OCI-LY1 (cell line): ENCODE measurements around the gene GRM2.

Experiments
- H2AFZ ChIP-seq: fragments of 200-600 bp; sonication (generic), shearing (Covaris generic); 2 replicates; pipeline ENCODE4 v1.6.0; 2014; ENCODE audit warnings: antibody characterized with exemption, mild to moderate bottlenecking, low read length
- H3F3A ChIP-seq: fragments of 200-600 bp; sonication (generic), shearing (Covaris generic); 2 replicates; pipeline ENCODE4 v1.6.0; 2014; ENCODE audit warnings: mild to moderate bottlenecking, antibody characterized with exemption, low read length, moderate library complexity; ENCODE audit not compliant: insufficient read depth
- H3K27ac ChIP-seq: fragments of 200-600 bp; sonication (generic); 2 replicates; pipeline ENCODE4 v1.5.1; 2014; ENCODE audit warnings: low read length, mixed run types, mild to moderate bottlenecking, low read depth; ENCODE audit not compliant: poor library complexity, severe bottlenecking
- H3K27me3 ChIP-seq: fragments of 200-600 bp; sonication (generic); 2 replicates; pipeline ENCODE4 v1.6.0; 2014; ENCODE audit warnings: antibody characterized with exemption, mild to moderate bottlenecking, low read length, moderate library complexity; ENCODE audit not compliant: insufficient read depth
- H3K36me3 ChIP-seq: fragments of 200-600 bp; sonication (generic); 2 replicates; pipeline ENCODE4 v1.6.1; 2014; ENCODE audit warnings: mild to moderate bottlenecking, antibody characterized with exemption, low read length, moderate library complexity, mixed read lengths; ENCODE audit not compliant: insufficient read depth
- H3K4me1 ChIP-seq: fragments of 200-600 bp; sonication (generic); 2 replicates; pipeline ENCODE4 v1.5.1; 2014; ENCODE audit warnings: mild to moderate bottlenecking, low read length, moderate library complexity; ENCODE audit not compliant: insufficient read depth, severe bottlenecking
- H3K4me2 ChIP-seq: fragments of 200-600 bp; sonication (generic), shearing (Covaris generic); 2 replicates; pipeline ENCODE4 v1.6.1; 2014; ENCODE audit warnings: low read length
- H3K4me3 ChIP-seq: fragments of 200-600 bp; sonication (generic); 2 replicates; pipeline ENCODE4 v1.5.1; 2014; ENCODE audit warnings: low read length, low read depth, mild to moderate bottlenecking, mixed read lengths; ENCODE audit not compliant: poor library complexity, severe bottlenecking
- H3K79me2 ChIP-seq: fragments of 200-600 bp; shearing (Covaris generic); 2 replicates; pipeline ENCODE4 v1.6.1; 2016; ENCODE audit warnings: mixed run types, low read length, mixed read lengths; ENCODE audit not compliant: insufficient read depth
- H3K9ac ChIP-seq: fragments of 200-600 bp; sonication (generic), shearing (Covaris generic); 2 replicates; pipeline ENCODE4 v1.6.1; 2014; ENCODE audit warnings: mild to moderate bottlenecking, low read length, mixed read lengths
- H3K9me2 ChIP-seq: fragments of 200-600 bp; sonication (generic), shearing (Covaris generic); 2 replicates; pipeline ENCODE4 v1.6.1; 2014; ENCODE audit warnings: low read depth, mild to moderate bottlenecking, low read length, mixed read lengths
- H3K9me3 ChIP-seq: fragments of 200-600 bp; shearing (Covaris generic); 2 replicates; pipeline ENCODE4 v1.6.1; 2014; ENCODE audit warnings: low read length, mixed read lengths
- H4K20me1 ChIP-seq: fragments of 200-600 bp; sonication (generic), shearing (Covaris generic); 2 replicates; pipeline ENCODE4 v1.6.0; 2016; ENCODE audit warnings: mild to moderate bottlenecking, low read length; ENCODE audit not compliant: insufficient read depth
- CTCF ChIP-seq: fragments of 200-600 bp; sonication (generic), shearing (Covaris generic); IDR thresholded peaks from 2 replicates; pipeline ENCODE4 v1.5.1; 2017; ENCODE audit warnings: mild to moderate bottlenecking, antibody characterized with exemption, low read length, moderate library complexity, mixed read lengths
- EZH2 ChIP-seq: fragments of 200-600 bp; sonication (generic), shearing (Covaris generic); IDR thresholded peaks from 2 replicates; pipeline ENCODE4 v1.8.0; 2017; ENCODE audit warnings: borderline replicate concordance, mixed run types, mild to moderate bottlenecking, antibody characterized with exemption, low read length, moderate library complexity, mixed read lengths

Gene GRM2

GRCh38 chr3:51673181-51673801, 33.6 kb upstream of the GRM2 start:
- no peaks in the 10 kb centered on the region for H3K9me2 ChIP-seq
- no peak overlapping the region for H3K27ac ChIP-seq
- H3K9ac ChIP-seq, result no peak overlapping the region; the same call in 1 of the 2 replicates
- H3K9me3 ChIP-seq, result no peaks in the 10 kb centered on the region
- peak overlapping the region; percentile 79; the same call in 1 of the 2 replicates for H3K4me2 ChIP-seq
- TF ChIP-seq CTCF (no peak), EZH2 (no peak)
- H3K27me3 ChIP-seq, result no peaks in the 10 kb centered on the region
- no peaks in the 10 kb centered on the region for H3F3A ChIP-seq
- peaks cover 35% of the 10 kb centered on the region for H3K4me1 ChIP-seq
- no peak overlapping the region for H3K4me3 ChIP-seq
- no peaks in the 10 kb centered on the region for H4K20me1 ChIP-seq
- H3K79me2 ChIP-seq, result no peaks in the 10 kb centered on the region
- no peak overlapping the region for H2AFZ ChIP-seq
- H3K36me3 ChIP-seq, result peaks cover 37% of the 10 kb centered on the region

- no peaks in the 10 kb centered on the region for H3K79me2 ChIP-seq
Measured at GRCh38 chr3:51673802-51674654, 32.8 kb upstream of the GRM2 start.

GRCh38 chr3:51675201-51675611, 31.7 kb upstream of the GRM2 start:
- no peaks in the 10 kb centered on the region for H3K27me3 ChIP-seq
- peaks cover 36% of the 10 kb centered on the region for H3K4me1 ChIP-seq
- TF ChIP-seq CTCF, result no peak
- no peak for TF ChIP-seq EZH2
- H3K9me2 ChIP-seq, result no peaks in the 10 kb centered on the region
- H2AFZ ChIP-seq, result no peak overlapping the region
- H3K9me3 ChIP-seq, result no peaks in the 10 kb centered on the region
- H3K4me2 ChIP-seq, result no peak overlapping the region
- H3K79me2 ChIP-seq, result no peaks in the 10 kb centered on the region
- no peak overlapping the region for H3K4me3 ChIP-seq
- no peak overlapping the region for H3K9ac ChIP-seq
- H4K20me1 ChIP-seq, result no peaks in the 10 kb centered on the region
- peaks cover 37% of the 10 kb centered on the region for H3K36me3 ChIP-seq
- H3F3A ChIP-seq, result no peaks in the 10 kb centered on the region
- no peak overlapping the region for H3K27ac ChIP-seq

More at GRCh38 chr3:51673802-51674654, 32.8 kb upstream of the GRM2 start:
- H3K9ac ChIP-seq, result no peak overlapping the region; the same call in 1 of the 2 replicates
- peaks cover 37% of the 10 kb centered on the region for H3K36me3 ChIP-seq
- no peaks in the 10 kb centered on the region for H3F3A ChIP-seq
- no peaks in the 10 kb centered on the region for H3K9me3 ChIP-seq
- no peak for TF ChIP-seq EZH2
- no peak for TF ChIP-seq CTCF
- no peaks in the 10 kb centered on the region for H4K20me1 ChIP-seq
- H2AFZ ChIP-seq, result no peak overlapping the region
- H3K9me2 ChIP-seq, result no peaks in the 10 kb centered on the region
- no peaks in the 10 kb centered on the region for H3K27me3 ChIP-seq
- H3K4me2 ChIP-seq, result peak overlapping the region; percentile 79; the same call in 1 of the 2 replicates
- peaks cover 35% of the 10 kb centered on the region for H3K4me1 ChIP-seq
- no peak overlapping the region for H3K27ac ChIP-seq
- H3K4me3 ChIP-seq, result no peak overlapping the region
